Smooth muscle cell (in vitro differentiated cells): ENCODE measurements around the gene SH3BP5. TPM values are rescaled to one million over a fixed set of nuclear protein-coding genes. Genes with fewer than 3 reads are reported as not detected.

Experiments used
- DNase-seq: peaks from one replicate; lab custom pipeline; 2025; ENCODE audit not compliant: unreplicated experiment; lab: John Stamatoyannopoulos, UW
- H2AFZ ChIP-seq: fragments of 200-600 bp; sonication (generic); 2 replicates; pipeline ENCODE4 v1.6.0; 2016; ENCODE audit warnings: antibody characterized with exemption, low read depth, mild to moderate bottlenecking
- H3F3A ChIP-seq: fragments of 200-600 bp; sonication (generic); 2 replicates; pipeline ENCODE4 v1.6.0; 2017; ENCODE audit warnings: antibody characterized with exemption, low read depth
- H3K27ac ChIP-seq: fragments of 200-600 bp; sonication (generic); 2 replicates; pipeline ENCODE4 v1.5.1; 2016; ENCODE audit warnings: low read depth, mild to moderate bottlenecking
- H3K27me3 ChIP-seq: fragments of 200-600 bp; sonication (generic); 2 replicates; pipeline ENCODE4 v1.6.1; 2016; ENCODE audit warnings: low read depth, mild to moderate bottlenecking
- H3K36me3 ChIP-seq: fragments of 200-600 bp; sonication (generic); 2 replicates; pipeline ENCODE4 v1.5.1; 2016; ENCODE audit warnings: low read depth
- H3K4me1 ChIP-seq: fragments of 200-600 bp; sonication (generic); 2 replicates; pipeline ENCODE4 v1.5.1; 2016; ENCODE audit warnings: low read depth
- H3K4me2 ChIP-seq: fragments of 200-600 bp; sonication (generic); 2 replicates; pipeline ENCODE4 v1.6.0; 2016; ENCODE audit warnings: mild to moderate bottlenecking
- H3K4me3 ChIP-seq: fragments of 200-600 bp; sonication (generic); 2 replicates; pipeline ENCODE4 v1.5.1; 2016; ENCODE audit warnings: mild to moderate bottlenecking
- H3K79me2 ChIP-seq: fragments of 200-600 bp; sonication (generic); 2 replicates; pipeline ENCODE4 v1.6.0; 2016; ENCODE audit warnings: low read depth, mild to moderate bottlenecking
- H3K9ac ChIP-seq: fragments of 200-600 bp; sonication (generic); 2 replicates; pipeline ENCODE4 v1.6.0; 2016; ENCODE audit warnings: low read depth
- H3K9me3 ChIP-seq: fragments of 200-600 bp; sonication (generic); replicated peaks from 2 replicates; pipeline ENCODE4 v1.5.1; 2016; ENCODE audit warnings: low read depth
- H4K20me1 ChIP-seq: fragments of 200-600 bp; sonication (generic); 2 replicates; pipeline ENCODE4 v1.6.0; 2016; ENCODE audit warnings: low read depth
- WGBS: methylation state at CpG from one replicate; pipeline ENCODE4 v1.1.7; 2016; ENCODE audit warnings: low lambda C conversion rate; 5-methylcytosine and 5-hydroxymethylcytosine counted together
- polyA plus RNA-seq: library from polyadenylated mRNA; unstranded; fragments of >200 nt; fragmentation: Nextera tagmentation; extraction: Ambion mirVana; gene quantifications from 2 replicates; pipeline ENCODE4 v1.2.1, GENCODE V29; 2016
- total RNA-seq: library from RNA; depleted of rRNA; stranded (reverse); fragments of >200 nt; gene quantifications from 2 replicates; pipeline ENCODE4 v1.2.3, GENCODE V29; 2014
- TF ChIP-seq, protein P1 (sequence below): fragments of 200-600 bp; sonication (generic); IDR thresholded peaks from 2 replicates; pipeline ENCODE4 v1.5.1; 2017; ENCODE audit warnings: borderline replicate concordance, mild to moderate bottlenecking, antibody characterized with exemption; ENCODE audit not compliant: insufficient read depth, poor library complexity, severe bottlenecking

Gene SH3BP5
- total and polyA plus RNA-seq, 2 experiments from 2014 or later = 10.7 to 12.7 TPM

DNA sequence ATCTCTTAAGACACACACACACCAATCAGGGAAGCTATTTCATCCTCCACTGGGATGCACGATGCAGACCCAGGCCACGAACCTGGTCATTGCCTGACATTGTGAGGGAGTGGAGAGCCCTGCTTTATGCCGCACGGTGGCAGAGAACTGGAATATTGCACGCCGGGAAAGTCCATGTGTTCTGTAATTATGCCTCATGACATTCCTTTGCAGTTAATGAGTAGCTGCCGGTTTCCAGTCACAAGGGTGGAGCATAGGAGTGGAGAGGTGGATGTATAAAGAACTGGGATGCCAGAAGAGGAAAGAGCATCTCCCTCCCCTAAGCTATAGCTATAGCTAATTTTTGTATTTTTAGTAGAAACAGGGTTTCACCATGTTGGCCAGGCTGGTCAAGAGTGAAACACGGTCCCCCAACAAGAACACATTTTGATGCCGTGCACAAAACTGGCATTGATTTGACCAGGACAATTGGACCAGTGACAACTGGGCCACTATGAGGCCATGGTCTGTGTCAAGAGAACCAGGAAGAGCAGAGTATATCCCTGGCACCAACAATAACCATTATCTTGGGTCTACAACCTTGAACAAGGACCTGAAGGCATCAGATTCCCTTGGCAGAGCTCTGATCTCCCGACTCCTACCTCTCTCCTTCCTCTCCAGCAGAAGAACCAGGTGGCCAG lies 51.4 kb downstream of the SH3BP5 start:
- H3K4me3 ChIP-seq = no peak overlapping the region
- no peak overlapping the region for H2AFZ ChIP-seq
- DNase-seq = no peak
- no peak overlapping the region for H3K9ac ChIP-seq
- no peaks in the 10 kb centered on the region for H3F3A ChIP-seq
- TF ChIP-seq, protein P1, sequence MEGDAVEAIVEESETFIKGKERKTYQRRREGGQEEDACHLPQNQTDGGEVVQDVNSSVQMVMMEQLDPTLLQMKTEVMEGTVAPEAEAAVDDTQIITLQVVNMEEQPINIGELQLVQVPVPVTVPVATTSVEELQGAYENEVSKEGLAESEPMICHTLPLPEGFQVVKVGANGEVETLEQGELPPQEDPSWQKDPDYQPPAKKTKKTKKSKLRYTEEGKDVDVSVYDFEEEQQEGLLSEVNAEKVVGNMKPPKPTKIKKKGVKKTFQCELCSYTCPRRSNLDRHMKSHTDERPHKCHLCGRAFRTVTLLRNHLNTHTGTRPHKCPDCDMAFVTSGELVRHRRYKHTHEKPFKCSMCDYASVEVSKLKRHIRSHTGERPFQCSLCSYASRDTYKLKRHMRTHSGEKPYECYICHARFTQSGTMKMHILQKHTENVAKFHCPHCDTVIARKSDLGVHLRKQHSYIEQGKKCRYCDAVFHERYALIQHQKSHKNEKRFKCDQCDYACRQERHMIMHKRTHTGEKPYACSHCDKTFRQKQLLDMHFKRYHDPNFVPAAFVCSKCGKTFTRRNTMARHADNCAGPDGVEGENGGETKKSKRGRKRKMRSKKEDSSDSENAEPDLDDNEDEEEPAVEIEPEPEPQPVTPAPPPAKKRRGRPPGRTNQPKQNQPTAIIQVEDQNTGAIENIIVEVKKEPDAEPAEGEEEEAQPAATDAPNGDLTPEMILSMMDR = no peak
- H3K9me3 ChIP-seq = no peaks in the 10 kb centered on the region
- H3K4me2 ChIP-seq = no peak overlapping the region
- H3K27me3 ChIP-seq = no peaks in the 10 kb centered on the region
- H3K79me2 ChIP-seq = peaks cover 46% of the 10 kb centered on the region
- H3K27ac ChIP-seq = no peak overlapping the region
- peaks cover 8% of the 10 kb centered on the region for H4K20me1 ChIP-seq
- no peaks in the 10 kb centered on the region for H3K4me1 ChIP-seq
- 90% methylated on average over 10 of the region's 10 CpGs for WGBS
- no peaks in the 10 kb centered on the region for H3K36me3 ChIP-seq

DNA sequence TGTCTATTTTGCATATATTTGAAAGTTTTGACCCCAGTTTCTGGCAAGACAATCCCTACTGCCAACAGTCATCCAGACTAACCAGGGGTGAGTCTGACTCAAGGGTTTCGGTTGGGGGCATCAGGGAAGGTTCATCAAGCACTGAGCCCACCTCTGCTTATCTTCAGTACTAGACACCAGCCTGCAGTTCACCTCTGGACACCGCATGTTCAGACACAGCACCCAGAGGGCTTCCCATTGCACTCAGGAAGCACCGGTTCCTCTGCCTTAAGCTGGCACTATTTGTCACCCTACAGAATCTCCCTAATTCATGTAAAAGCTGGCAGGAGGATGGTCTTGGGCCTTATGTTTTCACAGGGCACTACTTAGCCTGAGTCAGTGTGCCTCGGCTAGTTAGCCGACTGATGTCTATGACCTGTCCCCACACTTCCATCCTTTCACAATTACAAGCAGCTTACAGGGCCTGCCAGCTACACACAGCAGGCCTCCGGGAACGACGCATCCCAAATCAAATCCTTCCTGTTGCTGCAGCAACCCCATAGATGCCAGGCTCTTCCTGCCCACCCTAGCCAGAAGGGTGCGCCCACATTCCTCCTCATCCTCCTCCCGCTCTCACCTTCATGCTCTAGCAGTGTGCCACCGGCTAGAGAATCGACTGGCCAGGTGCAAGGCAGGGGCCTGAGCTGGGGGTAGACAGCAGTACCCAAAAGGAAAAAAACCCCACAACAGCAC lies 52.5 kb downstream of the SH3BP5 start:
- WGBS = 89% methylated on average over 12 of the region's 12 CpGs
- no peaks in the 10 kb centered on the region for H3K4me1 ChIP-seq
- no peak overlapping the region for H3K4me3 ChIP-seq
- H4K20me1 ChIP-seq = peaks cover 8% of the 10 kb centered on the region
- H3K9me3 ChIP-seq = no peaks in the 10 kb centered on the region
- H3K4me2 ChIP-seq = no peak overlapping the region
- TF ChIP-seq, protein P1 = no peak
- H3K79me2 ChIP-seq = peaks cover 46% of the 10 kb centered on the region
- H3K9ac ChIP-seq = no peak overlapping the region
- H3K27ac ChIP-seq = no peak overlapping the region
- H3F3A ChIP-seq = no peaks in the 10 kb centered on the region
- no peaks in the 10 kb centered on the region for H3K36me3 ChIP-seq
- no peaks in the 10 kb centered on the region for H3K27me3 ChIP-seq
- H2AFZ ChIP-seq = no peak overlapping the region
- no peak for DNase-seq

DNA sequence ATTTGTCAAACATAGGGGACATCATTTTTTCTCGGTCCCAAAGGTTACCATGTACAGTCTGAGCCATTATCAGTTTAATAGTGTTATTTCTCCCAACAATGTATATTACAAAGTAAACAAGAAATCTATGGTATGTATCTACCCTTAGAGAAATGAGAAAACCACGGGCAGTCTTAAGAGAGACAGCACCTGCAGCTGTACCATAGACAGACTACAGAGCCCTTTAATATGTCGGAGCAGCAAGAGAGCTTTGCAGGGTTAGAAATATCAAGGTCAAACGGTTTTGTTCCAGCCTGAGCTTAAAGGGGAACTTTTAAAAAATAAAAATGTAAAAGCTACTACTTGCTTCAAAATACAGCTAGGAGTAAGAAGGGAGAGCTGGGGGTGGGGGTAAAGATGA lies 53.2 kb downstream of the SH3BP5 start:
- no peaks in the 10 kb centered on the region for H3F3A ChIP-seq
- no peaks in the 10 kb centered on the region for H3K36me3 ChIP-seq
- H3K4me2 ChIP-seq = no peak overlapping the region
- H3K4me3 ChIP-seq = no peak overlapping the region
- peaks cover 8% of the 10 kb centered on the region for H4K20me1 ChIP-seq
- no peak overlapping the region for H2AFZ ChIP-seq
- no peak overlapping the region for H3K27ac ChIP-seq
- no peaks in the 10 kb centered on the region for H3K9me3 ChIP-seq
- no peak overlapping the region for H3K9ac ChIP-seq
- H3K27me3 ChIP-seq = no peaks in the 10 kb centered on the region
- H3K4me1 ChIP-seq = no peaks in the 10 kb centered on the region
- TF ChIP-seq, protein P1 = no peak
- no peak for DNase-seq
- peaks cover 40% of the 10 kb centered on the region for H3K79me2 ChIP-seq
- WGBS = 95% methylated on average over 4 of the region's 4 CpGs
